Measurements from ENCODE around the gene RABAC1. TPM values are rescaled to one million over a fixed set of nuclear protein-coding genes. Genes with fewer than 3 reads are reported as not detected.

The RABAC1 gene
- 323 and 382 TPM in 2 replicates for total RNA-seq

GRCh38 chr19:41959056-41960053, at the start of gene RABAC1:
RABAC1 (minus strand) TSS chr19:41959321; CDS start chr19:41959292, 29 bp downstream.

GRCh38 chr19:41993612-41994483, 34.7 kb upstream of the RABAC1 start, which contains the start of gene ATP1A3:
ATP1A3 (minus strand) TSS chr19:41994230; CDS start chr19:41994076, 154 bp downstream.

GRCh38 chr19:41928221-41928683, 30.9 kb downstream of the RABAC1 start, which contains the start of gene ERFL:
ERFL (minus strand) TSS chr19:41928449; CDS start chr19:41912919, 15,530 bp downstream.

Other genes starting within 250 kb of the RABAC1 start
- not detected in 2 replicates for gene CEACAM6, start 203.8 kb downstream of the RABAC1 start, total RNA-seq
- not detected in 2 replicates for gene CEACAM3, start 162.7 kb downstream of the RABAC1 start, total RNA-seq
- gene LYPD4, start 114.6 kb downstream of the RABAC1 start, total RNA-seq = not detected in 2 replicates
- not detected in 2 replicates for gene DMRTC2, start 114.3 kb downstream of the RABAC1 start, total RNA-seq
- 2,260 and 3,929 TPM in 2 replicates for gene RPS19, start 99.1 kb downstream of the RABAC1 start, total RNA-seq
- not detected in 2 replicates for gene CD79A, start 82.0 kb downstream of the RABAC1 start, total RNA-seq
- gene ARHGEF1, start 76.1 kb downstream of the RABAC1 start, total RNA-seq = 16.0 and 23.3 TPM in 2 replicates
- 0.16 TPM in 1 of 2 replicates, not detected in the other for gene ERFL, start 30.9 kb downstream of the RABAC1 start, total RNA-seq
- under 0.01 TPM in 1 of 2 replicates, not detected in the other for gene ATP1A3, start 34.9 kb upstream of the RABAC1 start, total RNA-seq
- 0.09 TPM in 1 of 2 replicates, not detected in the other for gene GRIK5, start 110.9 kb upstream of the RABAC1 start, total RNA-seq
- 6.6 and 8.3 TPM in 2 replicates for gene ZNF574, start 116.8 kb upstream of the RABAC1 start, total RNA-seq
- 0.32 TPM in 1 of 2 replicates, not detected in the other for gene POU2F2, start 173.1 kb upstream of the RABAC1 start, total RNA-seq

Measured in bronchial smooth muscle cell (primary cell).